Natural killer cell (primary cell): Measurements from ENCODE around the gene EEF1A2. TPM values are rescaled to one million over a fixed set of nuclear protein-coding genes. Genes with fewer than 3 reads are reported as not detected.

ENCODE experiments used
- ATAC-seq, 3 donors: fragments of 150-1000 bp in 2 of 3; fragments of 200-7000 bp in 1 of 3; cut with Tn5 transposase; 1 replicate in 1 of 3; 2 replicates in 2 of 3; pipeline ENCODE4 v1.10.0; 2021; ENCODE audit warnings: mild to moderate bottlenecking in 2 of 3, moderate library complexity in 2 of 3
- DNase-seq, 2 donors: peaks; one replicate each; pipeline versions ENCODE4 v3.0.0 to v3.0.0-alpha.2; 2013 to 2021; ENCODE audit warnings: mixed read lengths in 1 of 2
- H3K27ac ChIP-seq: one replicate; pipeline ENCODE4 v1.5.1; 2013; ENCODE audit warnings: mild to moderate bottlenecking, low read length
- H3K27me3 ChIP-seq: one replicate; pipeline ENCODE4 v1.6.1; 2013; ENCODE audit warnings: low read length; ENCODE audit not compliant: control insufficient read depth, insufficient read depth
- H3K36me3 ChIP-seq: one replicate; pipeline ENCODE4 v1.6.1; 2013; ENCODE audit warnings: low read length; ENCODE audit not compliant: control insufficient read depth, insufficient read depth
- H3K4me1 ChIP-seq: one replicate; pipeline ENCODE4 v1.6.1; 2013; ENCODE audit warnings: low read length; ENCODE audit not compliant: control insufficient read depth, insufficient read depth
- H3K4me3 ChIP-seq: one replicate; pipeline ENCODE4 v1.5.1; 2013; ENCODE audit warnings: low read length
- H3K9me3 ChIP-seq: one replicate; pipeline ENCODE4 v1.6.1; 2013; ENCODE audit warnings: low read length; ENCODE audit not compliant: control insufficient read depth, insufficient read depth
- H3K27ac Mint-ChIP-seq, 2 donors: one replicate each; pipeline ENCODE4 v1.8.0; 2022; ENCODE audit warnings: mild to moderate bottlenecking in 2 of 2, mixed read lengths in 2 of 2, moderate library complexity in 1 of 2
- H3K27me3 Mint-ChIP-seq, 2 donors: one replicate each; pipeline ENCODE4 v1.8.0; 2022; ENCODE audit warnings: low read depth in 2 of 2, mixed read lengths in 2 of 2
- H3K36me3 Mint-ChIP-seq: one replicate; pipeline ENCODE4 v1.8.0; 2022; ENCODE audit warnings: mixed read lengths
- H3K4me1 Mint-ChIP-seq, 2 donors: one replicate each; pipeline ENCODE4 v1.8.0; 2022; ENCODE audit warnings: mixed read lengths in 2 of 2
- H3K4me3 Mint-ChIP-seq: one replicate; pipeline ENCODE4 v1.8.0; 2022; ENCODE audit warnings: mild to moderate bottlenecking, moderate library complexity, mixed read lengths
- H3K9me3 Mint-ChIP-seq, 2 donors: one replicate each; pipeline ENCODE4 v1.8.0; 2022; ENCODE audit warnings: mixed read lengths in 2 of 2
- CTCF ChIP-seq: fragments of 200-600 bp; IDR thresholded peaks from one replicate; pipeline ENCODE4 v1.8.0; 2022; ENCODE audit warnings: antibody characterized with exemption
- WGBS: methylation state at CpG from one replicate; pipeline ENCODE4 v1.1.7; 2013; ENCODE audit warnings: missing lambda C conversion rate; ENCODE audit not compliant: insufficient coverage; 5-methylcytosine and 5-hydroxymethylcytosine counted together
- intact Hi-C: fragments of 100-400 bp; cut with micrococcal nuclease; formaldehyde crosslinking; loops from one replicate; pipeline ENCODE4 v1.14.2; 2022
- total RNA-seq, 4 donors: library from RNA; stranded (reverse); fragments of 120-200 nt in 1 of 4; gene quantifications; one replicate each; pipeline versions ENCODE4 v1.2.3 to v1.2.4, GENCODE V29; 2013 to 2022

Gene EEF1A2
- total RNA-seq, 3 donors from 2014 or later (not counting 1 experiment from before 2014, with no cell fraction given): 0.14 to 0.86 (median 0.35) TPM

- peaks cover 0 to 19% of the 10 kb centered on the region in 2 donors for H3K27me3 Mint-ChIP-seq
- ATAC-seq (no peak), DNase-seq (no peak)
- H3K4me3 Mint-ChIP-seq: no peak overlapping the region
- intact Hi-C loops: no loop called here
- no peaks in the 10 kb centered on the region for H3K4me1 Mint-ChIP-seq
- H3K36me3 Mint-ChIP-seq: no peaks in the 10 kb centered on the region
- no peaks in the 10 kb centered on the region for H3K36me3 ChIP-seq
- no peaks in the 10 kb centered on the region for H3K9me3 ChIP-seq
- H3K27ac Mint-ChIP-seq: no peak overlapping the region
- peaks cover 12% of the 10 kb centered on the region for H3K27me3 ChIP-seq
- no peaks in the 10 kb centered on the region for H3K9me3 Mint-ChIP-seq
- no peak for TF ChIP-seq CTCF
- H3K4me1 ChIP-seq: no peaks in the 10 kb centered on the region
- no peak overlapping the region for H3K27ac ChIP-seq
- 80% methylated on average over 19 of the region's 19 CpGs for WGBS
- H3K4me3 ChIP-seq: no peak overlapping the region
Measured at GRCh38 chr20:63467294-63468083, 31.4 kb downstream of the EEF1A2 start.

- ATAC-seq: no peak
- Histone ChIP-seq H3K9me3 (no peaks in the 10 kb centered on the region), H3K27me3 (peaks cover 12% of the 10 kb centered on the region), H3K4me3 (no peak overlapping the region), H3K36me3 (no peaks in the 10 kb centered on the region), H3K27ac (no peak overlapping the region), H3K4me1 (no peaks in the 10 kb centered on the region)
- no peak for DNase-seq
- intact Hi-C loops: no loop called here
- Mint-ChIP-seq H3K27ac (no peak overlapping the region), H3K36me3 (no peaks in the 10 kb centered on the region), H3K4me3 (no peak overlapping the region), H3K9me3 (no peaks in the 10 kb centered on the region), H3K4me1 (no peaks in the 10 kb centered on the region), H3K27me3 (peaks cover 0 to 20% of the 10 kb centered on the region in 2 donors)
- no peak for TF ChIP-seq CTCF
- 87% methylated on average over 17 of the region's 17 CpGs for WGBS
Measured at GRCh38 chr20:63466861-63467260, 32.0 kb downstream of the EEF1A2 start.

- Histone ChIP-seq H3K27ac (no peak overlapping the region), H3K4me3 (no peak overlapping the region), H3K9me3 (no peaks in the 10 kb centered on the region), H3K4me1 (no peaks in the 10 kb centered on the region), H3K36me3 (no peaks in the 10 kb centered on the region), H3K27me3 (peaks cover 12% of the 10 kb centered on the region)
- 85% methylated on average over 55 of the region's 55 CpGs for WGBS
- Mint-ChIP-seq H3K27me3 (peaks cover 0 to 20% of the 10 kb centered on the region in 2 donors), H3K36me3 (no peaks in the 10 kb centered on the region), H3K27ac (no peak overlapping the region), H3K9me3 (no peaks in the 10 kb centered on the region), H3K4me3 (no peak overlapping the region), H3K4me1 (no peaks in the 10 kb centered on the region)
- DNase-seq (no peak), ATAC-seq (no peak)
- intact Hi-C loops: no loop called here
- no peak for TF ChIP-seq CTCF
Measured at GRCh38 chr20:63466250-63466825, 32.5 kb downstream of the EEF1A2 start.
